ENCODE data around the gene FAM186B. TPM values are rescaled to one million over a fixed set of nuclear protein-coding genes. Genes with fewer than 3 reads are reported as not detected.

FAM186B gene
- total and polyA plus RNA-seq, 2 of the 13 experiments (the other 11 are each of a cell fraction or from before 2014, with no cell fraction given) = 0.07 to 0.20 TPM

- TF ChIP-seq ZNF280D (CRISPR knock-in tag; IDR thresholded peaks at IDR 0.05) (no peak), TGIF2 (CRISPR knock-in tag; IDR thresholded peaks at IDR 0.05) (peak; percentile 75; the same call in 1 of the 2 replicates), MXD3 (CRISPR knock-in tag; IDR thresholded peaks at IDR 0.05) (0 out of 2 replicates have a peak, but pooled peaks have one; percentile 4), ZNF12 (CRISPR knock-in tag; IDR thresholded peaks at IDR 0.05) (no peak), ZBTB20 (CRISPR knock-in tag; IDR thresholded peaks at IDR 0.05; ENCODE audit: borderline replicate concordance, low read depth) (no peak), KLF15 (CRISPR knock-in tag; IDR thresholded peaks at IDR 0.05; ENCODE audit: borderline replicate concordance) (no peak), BRD4 (CRISPR knock-in tag; IDR thresholded peaks at IDR 0.05) (no peak), GATA4 (IDR thresholded peaks at IDR 0.05; ENCODE audit: borderline replicate concordance, low read depth) (no peak), ZNF687 (CRISPR knock-in tag; IDR thresholded peaks at IDR 0.05) (peak; percentile 82), ZNF557 (CRISPR knock-in tag; IDR thresholded peaks at IDR 0.05) (no peak), FOXJ3 (CRISPR knock-in tag; IDR thresholded peaks at IDR 0.05; ENCODE audit: borderline replicate concordance) (no peak), PLSCR1 (CRISPR knock-in tag; IDR thresholded peaks at IDR 0.05; ENCODE audit: borderline replicate concordance) (0 out of 2 replicates have a peak, but pooled peaks have one; percentile 54), GTF3A (CRISPR knock-in tag; conservative IDR thresholded peaks at IDR 0.05) (no peak), FOXA3 (CRISPR knock-in tag; IDR thresholded peaks at IDR 0.05) (no peak), THYN1 (CRISPR knock-in tag; IDR thresholded peaks at IDR 0.05; ENCODE audit: borderline replicate concordance, low read depth) (no peak), ZFP62 (CRISPR knock-in tag; IDR thresholded peaks at IDR 0.05) (no peak), ZNF414 (CRISPR knock-in tag; IDR thresholded peaks at IDR 0.05) (peak; percentile 84; the same call in 1 of the 2 replicates), CBFB (CRISPR knock-in tag; IDR thresholded peaks at IDR 0.05) (no peak), ZNF703 (CRISPR knock-in tag; IDR thresholded peaks at IDR 0.05; ENCODE audit: borderline replicate concordance) (peak; percentile 61), ZNF816 (CRISPR knock-in tag; IDR thresholded peaks at IDR 0.05; ENCODE audit: borderline replicate concordance) (peak; percentile 60; the same call in 1 of the 2 replicates)
Measured at GRCh38 chr12:49622501-49623141, 17.2 kb upstream of the FAM186B start (continued).
